Stimulated activated CD4-positive, alpha-beta T cell treated with anti-CD3 and anti-CD28 coated beads, Interleukin-1b, Interleukin-23, amount 100 ng/mL, for 48 hours (primary cell): ENCODE measurements around the gene GMPR2.
A peak's percentile ranks its signal among the peaks of the same experiment; 100 is the strongest.
"Not testable (repeated sequence)": the region's sequence is repeated elsewhere in the genome, so short reads cannot be mapped to it uniquely, and the experiment has no call there.

Experiments used
- DNase-seq: peaks from one replicate; pipeline ENCODE4 v3.0.0-alpha.2; 2020

Gene GMPR2

DNA sequence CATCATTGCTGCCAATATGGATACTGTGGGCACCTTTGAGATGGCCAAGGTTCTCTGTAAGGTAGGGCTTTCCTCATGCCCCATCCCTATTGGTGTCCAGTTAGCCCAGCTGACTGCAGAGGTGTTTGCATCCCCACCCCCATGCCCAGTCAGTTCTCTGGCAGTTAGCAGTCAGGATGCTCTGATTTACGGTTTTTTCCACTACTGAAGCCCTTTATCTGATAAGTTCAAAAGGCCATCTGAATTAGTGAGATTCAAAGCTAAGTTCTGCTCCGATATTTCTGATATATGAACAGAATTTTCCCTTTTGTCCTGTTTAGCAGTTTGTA lies 773 bp downstream of the GMPR2 start:
- DNase-seq = no peak

DNA sequence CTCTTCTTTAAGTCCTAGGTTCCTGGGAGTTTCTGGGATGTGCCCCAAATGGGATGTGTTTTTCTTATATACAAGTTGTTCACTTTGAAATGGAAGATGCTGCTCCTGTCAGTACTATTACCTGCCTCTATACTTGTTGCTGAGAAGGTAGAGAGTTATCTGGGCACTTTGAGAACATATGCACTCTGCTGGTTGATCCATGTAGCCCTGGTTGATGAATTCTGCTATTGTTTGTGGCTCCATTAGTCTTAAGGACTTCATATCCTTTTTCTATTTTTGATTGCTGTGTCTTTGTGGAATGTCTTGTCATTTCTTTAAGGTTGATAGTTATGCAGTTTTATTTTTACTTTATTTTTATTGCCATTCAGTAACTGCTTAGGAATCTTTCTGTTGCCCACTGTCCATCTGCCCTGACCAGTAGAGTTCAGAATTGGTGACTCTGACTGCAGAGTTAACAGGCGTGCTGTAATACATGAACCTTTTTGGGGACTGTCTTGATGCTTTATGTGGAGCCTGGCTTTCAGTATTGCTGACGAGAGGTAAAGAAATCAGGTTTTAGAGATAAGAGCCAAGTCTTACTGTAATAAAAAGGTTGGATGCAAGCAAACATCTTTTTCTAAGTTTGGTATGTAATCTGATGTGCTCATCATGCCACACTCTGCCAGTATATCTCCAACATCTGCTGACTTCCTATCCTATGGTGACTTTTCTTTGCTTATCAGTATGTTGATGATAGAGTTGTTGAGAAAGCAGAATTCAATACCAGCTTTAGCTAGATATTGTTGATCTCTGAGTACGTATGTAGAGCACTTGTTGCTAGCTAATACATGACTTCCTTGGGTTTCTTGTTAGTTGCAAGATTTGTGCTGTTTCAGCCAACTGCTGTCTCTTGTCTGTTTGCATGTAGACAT lies 1.6 kb downstream of the GMPR2 start:
- no peak for DNase-seq

DNA sequence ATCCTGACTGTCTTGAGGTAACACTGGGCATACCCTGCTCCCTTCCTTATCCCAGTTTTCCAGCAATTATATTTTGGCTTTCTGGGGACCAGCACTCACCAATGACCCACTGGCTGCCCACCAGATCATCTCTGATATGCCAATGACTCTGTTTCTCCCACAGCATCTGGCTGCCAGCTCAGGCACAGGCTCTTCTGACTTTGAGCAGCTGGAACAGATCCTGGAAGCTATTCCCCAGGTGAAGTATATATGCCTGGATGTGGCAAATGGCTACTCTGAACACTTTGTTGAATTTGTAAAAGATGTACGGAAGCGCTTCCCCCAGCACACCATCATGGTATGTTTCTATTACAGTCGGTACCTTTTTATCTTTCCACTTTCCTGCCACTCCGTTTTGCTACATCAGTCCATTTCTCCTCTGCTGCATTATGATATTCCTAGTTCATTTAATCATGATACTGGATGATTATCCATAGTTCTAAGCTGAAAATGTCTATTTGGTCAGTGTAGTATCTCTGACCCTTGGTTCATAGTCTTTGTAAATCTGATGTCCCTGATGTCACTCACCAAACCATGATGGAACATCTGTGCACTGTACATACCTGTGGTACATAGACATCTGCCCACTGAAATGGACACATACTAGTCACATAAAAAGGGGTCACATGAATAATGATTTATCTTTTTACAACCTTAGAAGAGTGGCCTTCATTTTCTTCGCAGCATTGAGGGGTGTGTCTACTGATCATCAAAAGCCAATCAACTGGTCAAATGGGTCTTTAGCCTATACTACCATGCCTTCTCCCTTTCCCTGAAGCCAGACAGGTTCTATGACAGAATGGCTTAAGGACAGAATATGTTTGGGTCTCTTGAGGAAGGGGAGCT lies 3.3 kb downstream of the GMPR2 start:
- DNase-seq = no peak

DNA sequence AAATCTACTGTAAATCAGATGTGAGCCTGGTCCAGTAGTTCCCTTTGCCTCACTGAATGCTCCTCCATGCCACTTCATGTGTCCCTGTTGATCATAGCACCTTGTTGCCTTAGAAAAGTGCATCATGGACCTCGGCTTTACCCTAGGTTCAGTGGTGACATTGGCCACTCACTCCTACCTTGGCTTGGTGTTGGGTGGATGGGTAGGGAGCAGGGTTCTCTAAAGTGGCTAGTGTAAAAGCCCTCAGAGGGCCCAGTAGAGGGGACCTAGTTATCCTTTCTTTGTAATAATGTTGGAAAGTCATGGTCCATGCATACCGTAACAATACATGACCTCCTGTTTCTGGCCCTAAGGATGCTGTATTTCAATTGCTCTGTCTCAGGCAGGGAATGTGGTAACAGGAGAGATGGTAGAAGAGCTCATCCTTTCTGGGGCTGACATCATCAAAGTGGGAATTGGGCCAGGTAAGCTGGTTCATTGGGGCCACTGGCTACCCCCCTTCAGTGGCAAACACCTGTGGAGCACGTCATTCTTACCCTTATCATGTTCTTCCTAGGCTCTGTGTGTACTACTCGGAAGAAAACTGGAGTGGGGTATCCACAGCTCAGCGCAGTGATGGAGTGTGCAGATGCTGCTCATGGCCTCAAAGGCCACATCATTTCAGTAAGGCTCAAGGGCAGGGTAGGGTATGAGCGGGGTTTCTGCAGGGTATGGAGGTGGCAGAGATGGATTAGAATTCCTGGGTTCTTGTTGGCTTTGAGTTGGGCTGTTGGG lies 4.1 kb downstream of the GMPR2 start:
- DNase-seq = no peak

DNA sequence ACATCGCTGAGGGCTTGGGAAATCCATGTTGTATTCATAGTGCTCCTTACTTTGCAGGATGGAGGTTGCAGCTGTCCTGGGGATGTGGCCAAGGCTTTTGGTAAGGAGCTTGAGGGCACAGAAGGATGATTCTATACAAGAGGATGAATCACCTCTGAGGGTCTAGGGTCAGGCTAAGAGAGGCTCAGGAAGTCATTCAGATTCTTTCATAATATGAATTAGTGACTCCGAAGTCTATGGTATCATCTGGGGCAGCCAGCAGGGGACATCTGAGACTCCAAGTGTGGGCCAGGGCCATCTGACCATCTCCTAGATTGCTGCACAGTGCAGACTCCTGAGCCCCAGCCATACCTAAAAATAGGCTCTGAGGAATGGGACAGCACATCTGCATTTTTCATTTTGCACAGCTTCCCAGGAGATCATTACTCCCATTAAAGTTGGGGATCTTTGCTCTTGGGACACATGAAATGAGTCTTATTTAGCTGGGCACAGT lies 4.8 kb downstream of the GMPR2 start:
- DNase-seq = no peak

DNA sequence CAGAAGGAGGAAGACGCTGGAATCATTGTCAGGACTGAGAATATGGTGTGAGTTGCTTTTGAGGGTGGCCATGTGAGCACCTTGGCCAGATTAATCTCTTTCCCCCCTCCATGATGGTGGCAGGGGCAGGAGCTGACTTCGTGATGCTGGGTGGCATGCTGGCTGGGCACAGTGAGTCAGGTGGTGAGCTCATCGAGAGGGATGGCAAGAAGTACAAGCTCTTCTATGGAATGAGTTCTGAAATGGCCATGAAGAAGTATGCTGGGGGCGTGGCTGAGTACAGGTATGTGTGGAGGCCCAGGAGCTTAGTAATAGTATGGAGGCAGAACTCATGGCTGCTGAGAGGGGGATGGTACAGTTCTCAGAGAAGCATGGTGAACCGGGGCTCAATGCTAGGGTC lies 5.4 kb downstream of the GMPR2 start:
- DNase-seq = no peak

DNA sequence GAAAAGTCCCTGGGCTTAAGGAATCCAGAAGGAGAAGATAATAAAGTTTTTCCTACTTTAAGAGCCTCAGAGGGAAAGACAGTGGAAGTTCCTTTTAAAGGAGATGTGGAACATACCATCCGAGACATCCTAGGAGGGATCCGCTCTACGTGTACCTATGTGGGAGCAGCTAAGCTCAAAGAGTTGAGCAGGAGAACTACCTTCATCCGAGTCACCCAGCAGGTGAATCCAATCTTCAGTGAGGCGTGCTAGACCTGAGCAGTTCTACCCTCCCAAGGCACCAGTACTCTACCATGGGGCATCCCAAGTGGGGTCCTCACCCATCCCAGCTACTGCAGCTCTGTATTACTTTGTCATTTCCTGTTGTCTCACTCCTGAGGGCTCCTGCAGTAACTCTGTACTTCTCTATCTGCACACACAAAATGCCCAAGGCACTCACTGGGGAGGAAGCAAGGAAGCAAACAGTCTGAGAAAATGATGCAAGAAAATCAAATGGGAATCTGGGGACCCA lies 5.9 kb downstream of the GMPR2 start:
- no peak for DNase-seq

DNA sequence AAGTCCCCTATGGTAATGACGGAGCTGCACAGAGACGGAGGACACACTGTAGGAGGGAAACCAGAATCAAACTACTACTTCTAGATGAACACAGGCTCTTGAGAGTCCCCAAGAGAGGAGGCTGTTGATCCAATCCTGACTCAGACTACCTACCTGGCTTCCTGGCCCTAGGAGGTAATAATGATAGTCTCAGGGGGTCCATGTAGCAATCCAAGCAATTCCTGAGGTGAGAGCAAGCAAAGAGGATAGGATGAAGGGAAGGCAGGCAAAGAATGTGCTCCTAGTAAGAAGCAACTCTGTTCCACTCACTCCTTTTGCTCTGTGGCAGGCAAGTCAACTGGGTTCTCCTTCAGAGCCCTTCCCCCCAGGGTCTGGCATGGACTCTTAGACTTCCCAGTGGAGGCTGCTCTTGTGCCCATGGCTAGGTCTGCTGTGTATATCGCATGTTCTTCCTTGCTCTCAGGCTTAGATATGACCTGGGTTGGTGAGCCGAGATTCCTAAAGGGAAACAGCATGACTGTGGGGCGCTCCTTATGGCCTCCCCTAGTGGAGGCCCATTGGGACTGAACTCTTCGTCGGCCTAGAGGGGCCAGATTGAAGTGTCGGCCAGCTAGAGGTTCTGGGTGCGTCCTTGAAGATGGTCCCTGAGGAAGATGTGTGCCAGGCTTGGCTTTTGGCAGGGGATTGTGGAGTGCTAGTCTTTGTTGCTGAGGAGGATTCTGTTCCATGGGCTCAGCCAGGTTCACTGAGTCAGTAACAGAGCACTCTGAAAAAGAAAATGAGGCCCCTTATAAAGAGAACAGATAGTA lies 7.6 kb downstream of the GMPR2 start:
- no peak for DNase-seq

DNA sequence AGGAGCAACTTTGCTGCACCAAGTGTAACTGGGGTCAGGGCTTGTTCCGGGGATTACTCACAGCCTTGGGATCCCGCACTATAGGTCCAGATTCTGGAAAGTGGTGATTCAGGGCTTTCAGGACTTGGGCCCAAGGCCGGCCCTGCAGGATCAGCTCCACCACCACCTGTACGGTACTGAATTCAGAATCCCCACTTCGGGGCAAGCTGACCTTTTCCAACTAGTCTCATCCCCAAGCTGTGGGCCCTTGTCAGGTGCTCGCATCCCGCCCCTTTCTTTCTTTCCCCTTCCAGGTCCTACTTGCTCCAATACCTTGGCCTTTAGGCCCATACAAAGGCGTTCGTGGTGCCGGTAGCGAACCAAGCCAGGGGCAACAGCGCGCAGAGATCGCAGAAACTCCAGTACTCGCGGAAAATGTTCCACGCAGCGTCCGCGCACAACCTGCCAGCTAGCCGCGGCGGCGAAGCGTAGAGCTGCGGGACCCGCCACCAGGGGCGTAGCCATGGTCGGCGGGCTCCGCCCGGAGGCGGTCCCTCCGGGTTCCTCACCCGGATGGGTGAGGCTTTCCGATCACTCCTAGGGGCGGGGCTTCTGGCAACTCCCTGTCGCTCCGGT lies 9.2 kb downstream of the GMPR2 start:
- peak; percentile 92 for DNase-seq

DNA sequence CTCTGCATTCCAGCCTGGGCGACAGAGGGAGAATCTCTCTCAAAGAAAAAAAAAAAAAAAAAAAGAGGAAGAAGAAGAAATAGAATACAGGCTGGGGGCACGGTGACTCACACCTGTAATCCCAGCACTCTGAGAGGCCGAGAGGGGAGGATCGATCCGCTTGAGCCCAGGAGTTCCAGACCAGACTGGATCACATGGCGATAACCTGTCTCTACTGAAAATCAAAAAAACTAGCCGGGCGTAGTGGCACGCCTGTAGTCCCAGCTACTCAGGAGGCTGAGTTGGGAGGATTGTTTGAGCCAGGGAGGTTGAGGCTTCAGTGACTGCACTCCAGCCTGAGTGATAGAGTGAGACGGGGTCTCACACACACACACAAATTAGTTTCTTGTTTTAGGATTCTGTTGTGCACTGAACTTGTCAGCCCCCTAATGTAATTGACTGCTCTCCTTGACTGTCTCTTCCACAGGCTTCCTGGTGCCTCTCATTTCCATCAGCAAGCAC lies 10.7 kb downstream of the GMPR2 start:
- DNase-seq = no peak

DNA sequence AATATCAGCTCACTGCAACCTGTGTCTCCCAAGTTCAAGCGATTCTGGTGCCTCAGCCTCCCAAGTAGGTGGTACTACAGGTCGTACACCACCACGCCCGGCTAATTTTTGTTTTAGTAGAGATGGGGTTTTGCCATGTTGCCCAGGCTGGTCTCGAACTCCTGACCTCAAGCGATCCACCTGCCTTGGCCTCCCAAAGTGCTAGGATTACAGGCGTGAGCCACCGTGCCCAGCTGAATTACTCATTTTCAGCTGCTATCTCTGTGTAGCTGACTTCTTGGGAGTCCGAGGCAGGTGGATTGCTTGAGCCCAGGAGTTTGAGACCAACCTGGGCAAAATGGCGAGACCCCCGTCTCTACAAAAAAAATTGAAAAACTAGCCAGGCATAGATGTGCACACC lies 12.6 kb downstream of the GMPR2 start:
- not testable (repeated sequence) for DNase-seq

DNA sequence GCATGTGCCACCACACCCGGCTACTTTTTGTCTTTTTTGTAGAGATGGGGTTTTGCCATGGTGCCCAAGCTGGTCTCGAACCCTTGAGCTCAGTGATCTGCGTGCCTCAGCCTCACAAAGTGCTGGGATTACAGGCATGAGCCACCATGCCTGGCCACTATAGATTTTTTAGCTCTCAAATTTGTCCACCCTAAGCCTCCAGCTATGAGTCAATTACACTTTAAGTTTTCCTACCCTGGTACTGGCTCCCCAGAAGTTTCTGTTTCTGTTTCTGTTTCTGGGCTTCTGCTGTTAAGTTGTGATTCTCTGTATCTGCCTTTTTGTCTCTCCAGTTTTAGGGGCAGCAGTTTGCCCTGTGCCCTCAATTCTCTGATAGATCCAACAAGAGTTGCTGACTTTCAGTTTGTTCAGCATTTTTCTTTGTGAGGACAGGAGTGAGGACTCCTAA lies 14.1 kb downstream of the GMPR2 start:
- no peak for DNase-seq

DNA sequence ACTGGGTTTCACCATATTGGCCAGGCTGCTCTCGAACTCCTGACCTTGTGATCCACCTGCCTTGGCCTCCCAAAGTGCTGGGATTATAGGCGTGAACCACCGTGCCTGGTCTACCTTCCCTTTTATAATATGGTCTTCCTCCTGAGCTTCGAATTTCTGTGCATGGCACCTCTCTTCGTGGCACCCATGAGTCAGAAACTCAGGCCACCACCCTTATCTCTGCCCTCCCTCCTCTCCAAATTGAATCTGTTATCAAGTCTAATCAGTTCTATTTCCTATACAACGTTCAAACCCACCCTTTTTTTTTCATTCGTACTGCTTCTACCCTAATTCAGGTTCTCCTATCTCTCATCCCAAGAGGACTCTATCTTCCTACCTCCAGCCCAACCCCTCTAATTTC lies 14.7 kb downstream of the GMPR2 start:
- DNase-seq = no peak

DNA sequence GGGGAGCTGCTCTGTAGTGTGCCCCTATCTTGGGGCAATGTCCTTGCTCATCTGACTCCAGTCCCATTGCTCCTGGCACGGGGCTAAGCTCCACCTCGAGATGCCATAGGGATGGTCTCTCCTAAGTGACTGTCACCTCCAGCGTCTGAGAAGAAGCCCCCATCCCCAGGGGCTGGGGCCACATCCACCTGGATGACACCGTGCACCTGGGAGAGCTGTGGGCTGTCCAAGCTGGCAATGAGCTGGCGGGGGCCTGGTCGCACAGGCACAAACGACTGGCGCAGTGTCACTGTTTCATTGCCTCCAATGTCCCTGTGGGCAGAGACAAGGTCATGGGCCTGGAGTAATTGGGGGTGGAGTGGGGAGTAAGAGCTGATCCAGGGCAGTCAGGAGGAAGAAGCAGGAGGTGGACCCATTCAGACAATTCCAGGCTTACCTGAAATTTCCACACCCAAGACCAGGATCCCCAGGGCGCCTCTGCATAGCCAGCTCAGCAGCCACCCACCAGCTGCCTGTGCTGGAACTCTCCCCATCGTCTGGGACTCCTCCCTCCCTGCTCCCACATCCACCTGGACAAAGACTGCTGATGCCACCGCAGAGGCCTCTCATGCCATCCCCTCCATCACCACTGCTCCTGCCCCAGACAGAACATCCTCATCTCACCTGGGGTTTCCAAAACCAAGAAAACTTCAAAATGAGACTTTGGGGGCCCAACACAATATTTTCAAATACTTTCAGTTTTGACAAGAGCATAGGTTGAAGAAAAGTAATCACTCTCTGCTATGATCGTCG lies 16.7 kb downstream of the GMPR2 start:
- DNase-seq = no peak

DNA sequence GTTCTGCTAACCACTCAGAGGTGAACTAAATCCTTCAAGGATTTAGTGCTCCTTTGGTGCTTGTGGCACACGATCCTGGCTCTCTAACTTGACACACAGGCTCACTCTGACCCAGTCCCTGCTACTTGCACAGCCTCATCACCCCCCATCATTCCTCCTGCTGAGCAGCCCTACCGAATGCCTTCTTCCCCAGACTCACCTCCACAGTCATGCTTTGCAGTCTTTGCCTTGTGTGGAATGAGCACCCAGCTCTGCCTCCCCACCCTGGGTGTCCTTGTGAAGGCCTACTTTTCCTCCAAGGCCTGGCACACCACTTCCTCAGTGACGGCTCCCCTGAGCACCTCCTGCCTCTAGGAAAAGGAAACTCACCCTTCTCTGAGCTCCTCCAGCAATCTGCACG lies 17.6 kb downstream of the GMPR2 start:
- no peak for DNase-seq

DNA sequence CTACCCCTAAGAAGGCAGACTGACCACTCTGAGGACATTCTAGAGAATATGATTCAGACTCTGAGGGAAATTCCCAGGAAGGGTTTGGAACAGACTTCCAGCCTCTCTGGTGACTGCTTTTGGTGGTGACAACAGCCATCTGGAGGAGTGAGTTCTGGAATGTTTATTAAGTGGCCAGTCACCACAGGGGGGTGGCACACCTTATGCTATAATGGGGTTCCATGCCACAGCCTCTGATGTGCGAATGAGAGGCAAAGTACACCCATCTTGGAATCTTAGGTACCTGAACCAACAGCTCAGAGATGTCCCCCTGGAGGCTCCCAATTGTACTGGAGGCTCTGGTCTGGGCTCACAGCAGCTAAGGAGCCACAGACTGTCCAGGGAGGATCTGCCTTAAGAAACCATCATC lies 19.2 kb downstream of the GMPR2 start:
- no peak for DNase-seq

DNA sequence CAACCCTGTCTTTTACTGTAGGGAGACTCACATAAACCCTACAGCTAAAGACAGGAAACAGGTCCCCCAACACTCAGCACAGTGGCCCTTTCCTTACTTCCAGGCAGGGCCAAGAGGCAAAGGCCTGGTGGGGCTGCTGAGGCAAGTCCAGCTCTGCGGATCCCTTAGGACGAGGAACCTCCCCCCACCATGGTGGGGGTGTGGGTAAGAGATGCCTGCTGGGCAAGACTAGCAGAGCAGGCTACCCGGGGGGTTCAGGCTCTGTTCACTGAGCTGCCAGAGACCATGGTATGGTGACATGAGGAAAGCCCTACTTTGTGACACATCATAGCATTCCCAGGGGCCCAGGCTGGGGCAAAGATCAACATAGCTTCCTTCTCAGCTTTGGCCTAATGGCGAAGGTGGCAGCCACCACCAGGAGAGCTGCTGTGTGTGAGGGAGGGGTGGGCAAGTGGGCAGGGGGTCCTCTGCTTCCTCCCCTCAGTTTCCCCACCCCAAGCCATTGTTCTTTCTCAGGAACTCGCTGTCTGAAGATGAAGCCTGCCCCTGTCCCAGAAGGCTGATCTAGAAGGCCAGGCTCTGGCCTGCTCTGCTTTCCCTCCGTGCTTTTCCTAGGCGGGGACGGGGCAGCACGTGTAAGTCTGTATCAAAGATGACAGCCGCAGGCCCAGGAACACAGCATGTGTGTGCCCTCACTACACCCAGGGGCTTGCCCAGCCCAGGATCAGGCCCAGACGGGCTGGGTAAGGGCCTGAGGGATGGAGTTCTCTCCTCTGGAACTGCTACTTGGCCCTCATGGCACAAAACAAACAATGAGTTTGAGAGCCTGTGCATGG lies 19.8 kb downstream of the GMPR2 start:
- no peak for DNase-seq

DNA sequence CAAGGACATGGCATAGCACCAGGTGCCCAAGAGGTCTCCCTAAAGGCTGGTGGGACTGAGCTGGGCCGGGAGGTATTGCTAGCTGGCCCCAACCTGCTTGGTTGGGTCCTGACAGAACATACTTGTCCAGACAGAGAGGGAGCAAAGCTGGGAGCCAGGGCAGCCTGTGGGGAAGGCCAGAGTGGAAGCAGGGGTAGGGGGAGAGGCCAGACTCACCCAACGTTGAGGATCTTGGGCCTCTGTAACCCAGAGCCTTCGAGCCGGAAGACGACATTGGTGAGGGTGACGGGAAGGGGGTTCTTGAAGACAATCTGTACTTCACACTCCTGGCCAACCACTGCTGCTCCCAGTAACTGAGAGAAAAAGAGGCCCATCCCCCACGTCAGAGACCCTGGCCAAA lies 21.2 kb downstream of the GMPR2 start:
- DNase-seq = no peak

DNA sequence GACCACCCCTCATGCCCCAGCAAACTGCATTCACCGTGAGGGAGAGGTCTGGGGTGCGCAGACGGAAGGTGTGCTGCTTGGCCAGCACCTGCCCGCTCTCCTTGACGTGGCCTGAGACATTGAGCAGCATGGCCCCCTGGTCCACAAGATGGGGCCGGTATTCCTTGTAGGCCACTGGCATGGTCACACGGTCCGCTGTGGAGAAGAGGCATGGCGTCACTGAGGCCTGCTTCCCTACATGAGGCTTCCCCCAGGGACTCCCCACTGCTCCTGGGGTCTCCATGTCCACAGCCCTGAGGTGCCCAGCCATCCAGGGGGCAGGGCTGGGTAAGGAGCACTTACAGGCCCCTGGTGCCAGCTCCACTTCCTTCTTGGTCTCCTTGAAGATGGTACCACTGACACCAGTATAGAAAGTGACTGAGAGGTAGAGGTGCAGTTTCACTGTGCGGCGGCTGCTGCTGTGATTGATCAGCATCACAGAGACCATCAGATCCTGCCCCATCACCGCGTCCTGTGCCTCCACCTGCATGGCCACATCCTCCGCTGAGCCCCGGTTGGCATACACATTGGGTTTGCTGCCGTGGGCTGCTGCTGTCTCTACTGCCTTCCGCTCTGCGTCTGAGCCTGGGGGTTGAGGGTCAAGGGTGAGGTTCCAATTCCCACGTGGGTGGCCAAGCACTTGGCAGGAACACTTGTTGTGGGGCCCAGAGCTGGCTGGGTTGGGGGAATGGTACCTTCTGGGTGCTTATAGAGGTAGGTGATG lies 22.1 kb downstream of the GMPR2 start:
- DNase-seq = no peak
